Liver (tissue), 9 donors: ENCODE data around the gene MT1M. TPM values are rescaled to one million over a fixed set of nuclear protein-coding genes. Genes with fewer than 3 reads are reported as not detected.
A peak's percentile ranks its signal among the peaks of the same experiment; 100 is the strongest.

ENCODE experiments used
- DNase-seq: peaks from one replicate; pipeline ENCODE4 v3.0.0-alpha.2; 2017; ENCODE audit warnings: low spot score
- H3K27ac ChIP-seq, 2 donors: one replicate each; pipeline ENCODE4 v1.7.0; 2013; ENCODE audit warnings: inconsistent platforms in 2 of 2, low read length in 2 of 2, control low read depth in 1 of 2, low read depth in 1 of 2, mild to moderate bottlenecking in 1 of 2
- H3K27me3 ChIP-seq, 4 donors: one replicate each; pipeline versions ENCODE4 v1.6.1 to v1.7.0; 2013; ENCODE audit warnings: low read length in 3 of 4, inconsistent platforms in 1 of 4, mild to moderate bottlenecking in 1 of 4, moderate library complexity in 1 of 4; ENCODE audit not compliant: control insufficient read depth in 4 of 4, insufficient read depth in 4 of 4
- H3K36me3 ChIP-seq, 4 donors: one replicate each; pipeline versions ENCODE4 v1.6.1 to v1.7.0; 2013; ENCODE audit warnings: low read length in 3 of 4, mild to moderate bottlenecking in 3 of 4, low read depth in 1 of 4, moderate library complexity in 1 of 4; ENCODE audit not compliant: control insufficient read depth in 4 of 4, insufficient read depth in 3 of 4
- H3K4me1 ChIP-seq, 4 donors: one replicate each; pipeline versions ENCODE4 v1.6.1 to v1.7.0; 2013; ENCODE audit warnings: low read length in 3 of 4, mild to moderate bottlenecking in 3 of 4, moderate library complexity in 1 of 4; ENCODE audit not compliant: control insufficient read depth in 4 of 4, insufficient read depth in 4 of 4
- H3K4me3 ChIP-seq, 3 donors: one replicate each; pipeline versions ENCODE4 v1.6.1 to v1.7.0; 2013; ENCODE audit warnings: low read length in 3 of 3, control low read depth in 1 of 3, low read depth in 1 of 3, mild to moderate bottlenecking in 1 of 3
- H3K9ac ChIP-seq, 2 donors: one replicate each; pipeline ENCODE4 v1.7.0; 2013; ENCODE audit warnings: low read length in 2 of 2, mild to moderate bottlenecking in 2 of 2, moderate library complexity in 2 of 2, control low read depth in 1 of 2, low read depth in 1 of 2
- H3K9me3 ChIP-seq, 4 donors: one replicate each; pipeline versions ENCODE4 v1.6.1 to v1.7.0; 2013; ENCODE audit warnings: low read length in 3 of 4; ENCODE audit not compliant: control insufficient read depth in 4 of 4
- EGR1 ChIP-seq, 2 donors: IDR thresholded peaks; 2 replicates each; pipeline ENCODE4 v1.6.1; 2016 to 2018; ENCODE audit warnings: antibody characterized with exemption in 2 of 2, low read depth in 2 of 2
- GABPA ChIP-seq, 2 donors: IDR thresholded peaks in 1 of 2; conservative IDR thresholded peaks in 1 of 2; 2 replicates each; pipeline ENCODE4 v1.6.1; 2016; ENCODE audit warnings: antibody characterized with exemption in 2 of 2, mild to moderate bottlenecking in 1 of 2, moderate library complexity in 1 of 2
- HNF4A ChIP-seq, 2 donors: conservative IDR thresholded peaks; 2 replicates each; pipeline ENCODE4 v1.6.1; 2016; ENCODE audit warnings: antibody characterized with exemption in 2 of 2, mild to moderate bottlenecking in 2 of 2
- JUND ChIP-seq, 2 donors: IDR thresholded peaks; 2 replicates each; pipeline ENCODE4 v1.6.1; 2016; ENCODE audit warnings: antibody characterized with exemption in 2 of 2
- RXRA ChIP-seq, 2 donors: IDR thresholded peaks; 2 replicates each; pipeline ENCODE4 v1.6.1; 2017 to 2018; ENCODE audit warnings: antibody characterized with exemption in 2 of 2, mild to moderate bottlenecking in 1 of 2
- SP1 ChIP-seq: IDR thresholded peaks from 2 replicates; pipeline ENCODE4 v1.6.1; 2018; ENCODE audit warnings: antibody characterized with exemption, mild to moderate bottlenecking
- TAF1 ChIP-seq: conservative IDR thresholded peaks from 2 replicates; pipeline ENCODE4 v1.6.1; 2016; ENCODE audit warnings: antibody characterized with exemption, mild to moderate bottlenecking
- WGBS: extraction: QIAGEN DNeasy Blood & Tissue Kit; methylation state at CpG from one replicate; pipeline ENCODE4 v1.1.7; 2013; 5-methylcytosine and 5-hydroxymethylcytosine counted together
- polyA plus RNA-seq, 2 donors: library from polyadenylated mRNA; stranded (reverse) in 1 of 2; unstranded in 1 of 2; fragments of 200-250 nt in 1 of 2; fragments of >200 nt in 1 of 2; fragmentation: Nextera tagmentation in 1 of 2; extraction: Ambion mirVana in 1 of 2; gene quantifications; one replicate each; pipeline versions ENCODE4 v1.2.1 to v1.2.3, GENCODE V29; 2013 to 2015
- total RNA-seq, 2 donors: library from RNA; depleted of rRNA; stranded (reverse); fragments of >200 nt; gene quantifications; one replicate each; pipeline ENCODE4 v1.2.3, GENCODE V29; 2014
- TF ChIP-seq, protein P1 (sequence below): IDR thresholded peaks from 2 replicates; pipeline ENCODE4 v1.6.1; 2016; ENCODE audit warnings: antibody characterized with exemption
- TF ChIP-seq, protein P2 (sequence below): IDR thresholded peaks from 2 replicates; pipeline ENCODE4 v1.6.1; 2016; ENCODE audit warnings: antibody characterized with exemption
- TF ChIP-seq, protein P3 (sequence below): IDR thresholded peaks from 2 replicates; pipeline ENCODE4 v1.6.1; 2016; ENCODE audit warnings: antibody characterized with exemption
- donor health status: healthy.
- donor health status: healthy.
- donor health status: healthy.
- donor health status: healthy.
- donor health status: healthy.

The MT1M gene
- total and polyA plus RNA-seq, 4 donors: 20.4 to 343 (median 194) TPM

DNA sequence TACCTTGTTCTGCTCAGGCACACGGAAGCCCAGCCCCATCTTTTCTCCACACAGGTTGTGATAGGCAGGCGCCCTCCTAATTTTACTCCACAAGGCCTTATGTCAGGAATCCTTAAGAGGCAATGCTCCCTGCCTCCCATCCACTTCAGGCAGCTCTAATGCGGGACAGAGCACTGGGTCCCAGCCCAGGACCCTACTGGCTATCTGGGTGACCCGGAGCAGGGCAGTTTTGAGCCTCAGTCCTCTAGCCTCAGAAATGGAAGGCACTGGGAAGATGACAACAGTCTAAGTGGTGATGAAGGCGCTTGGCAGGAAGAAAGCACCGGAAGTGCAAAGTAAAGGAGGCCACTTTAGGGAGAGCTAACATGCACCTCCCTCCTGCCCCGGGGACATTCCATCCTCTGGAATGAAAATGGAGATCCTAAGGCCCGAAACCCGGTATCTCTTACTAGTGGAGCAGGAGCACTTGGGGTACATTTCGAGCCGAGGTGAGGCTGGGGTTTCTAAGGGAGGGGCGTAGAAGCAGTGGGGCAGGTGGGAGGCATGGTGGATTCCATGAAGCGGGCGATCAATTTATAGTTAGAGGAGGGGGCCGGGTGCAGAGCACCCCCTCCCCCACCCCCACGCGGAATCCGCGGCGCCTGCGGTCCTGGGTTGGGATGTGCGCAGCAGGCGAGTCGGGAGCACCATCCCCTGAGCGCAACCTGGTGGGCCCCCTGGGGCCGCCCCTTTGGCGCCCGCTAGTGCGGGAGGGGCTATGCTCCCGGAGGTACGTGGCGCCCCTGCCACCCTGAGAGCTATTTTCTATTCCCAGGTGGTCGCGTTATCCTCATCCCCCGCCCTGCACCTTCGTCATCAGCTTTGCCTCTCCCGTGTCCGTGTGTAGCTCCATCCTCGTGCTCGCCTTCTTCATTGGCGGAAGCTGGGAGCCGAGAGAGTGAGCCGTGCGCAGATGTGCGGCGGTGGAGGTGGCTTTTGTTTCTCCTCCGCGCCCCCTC, 30.2 kb downstream of the MT1M start:
- Histone ChIP-seq H3K27ac (no peak overlapping the region), H3K9ac (no peak overlapping the region), H3K4me1 (peaks cover 3 to 20% (median 11%) of the 10 kb centered on the region in 4 donors), H3K4me3 (no peak overlapping the region), H3K27me3 (no peaks in the 10 kb centered on the region), H3K9me3 (no peaks in the 10 kb centered on the region), H3K36me3 (peaks cover 0 to 3% (median 0%) of the 10 kb centered on the region in 4 donors)
- 44% methylated on average over 48 of the region's 48 CpGs for WGBS
- no peak for TF ChIP-seq TAF1
- TF ChIP-seq JUND (IDR thresholded peaks at IDR 0.05): no peak
- no peak for TF ChIP-seq RXRA (IDR thresholded peaks at IDR 0.05)
- no peak for TF ChIP-seq EGR1 (IDR thresholded peaks at IDR 0.05; ENCODE audit: low read depth in 2 of 2)
- TF ChIP-seq, protein P1, sequence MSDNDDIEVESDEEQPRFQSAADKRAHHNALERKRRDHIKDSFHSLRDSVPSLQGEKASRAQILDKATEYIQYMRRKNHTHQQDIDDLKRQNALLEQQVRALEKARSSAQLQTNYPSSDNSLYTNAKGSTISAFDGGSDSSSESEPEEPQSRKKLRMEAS: no peak
- TF ChIP-seq, protein P2, sequence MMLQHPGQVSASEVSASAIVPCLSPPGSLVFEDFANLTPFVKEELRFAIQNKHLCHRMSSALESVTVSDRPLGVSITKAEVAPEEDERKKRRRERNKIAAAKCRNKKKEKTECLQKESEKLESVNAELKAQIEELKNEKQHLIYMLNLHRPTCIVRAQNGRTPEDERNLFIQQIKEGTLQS: no peak
- TF ChIP-seq GABPA (IDR thresholded peaks at IDR 0.05 in 1 of 2, conservative IDR thresholded peaks at IDR 0.05 in 1 of 2): no peak
- no peak for DNase-seq

DNA sequence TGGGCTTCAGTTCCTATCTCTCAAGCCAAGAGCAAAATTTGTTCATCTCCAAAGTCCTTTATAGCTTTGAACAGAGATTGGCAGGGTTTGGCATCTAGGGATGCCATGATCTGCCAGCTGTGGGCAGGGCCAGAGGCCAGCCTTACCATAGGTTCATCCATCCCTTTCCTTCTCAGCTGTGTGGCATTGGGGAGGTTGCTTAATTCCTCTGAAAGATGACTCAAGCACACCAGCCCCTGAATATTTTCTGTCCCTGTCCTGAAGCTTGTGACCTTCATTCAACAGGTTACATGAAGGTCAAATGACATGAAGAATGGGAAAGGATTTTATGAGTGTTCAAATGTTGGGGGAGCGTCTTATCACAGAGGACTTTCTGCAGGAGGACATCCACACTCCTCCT, 32.0 kb downstream of the MT1M start:
- H3K4me1 ChIP-seq: peaks cover 0 to 17% (median 9%) of the 10 kb centered on the region in 4 donors
- 97% methylated on average over 1 of the region's 1 CpG for WGBS
- no peak overlapping the region for H3K27ac ChIP-seq
- no peaks in the 10 kb centered on the region for H3K27me3 ChIP-seq
- H3K9me3 ChIP-seq: no peaks in the 10 kb centered on the region
- H3K4me3 ChIP-seq: no peak overlapping the region
- no peak overlapping the region for H3K9ac ChIP-seq
- DNase-seq: no peak
- H3K36me3 ChIP-seq: peaks cover 0 to 3% (median 0%) of the 10 kb centered on the region in 4 donors
- no peak for TF ChIP-seq SP1
- TF ChIP-seq, protein P3, sequence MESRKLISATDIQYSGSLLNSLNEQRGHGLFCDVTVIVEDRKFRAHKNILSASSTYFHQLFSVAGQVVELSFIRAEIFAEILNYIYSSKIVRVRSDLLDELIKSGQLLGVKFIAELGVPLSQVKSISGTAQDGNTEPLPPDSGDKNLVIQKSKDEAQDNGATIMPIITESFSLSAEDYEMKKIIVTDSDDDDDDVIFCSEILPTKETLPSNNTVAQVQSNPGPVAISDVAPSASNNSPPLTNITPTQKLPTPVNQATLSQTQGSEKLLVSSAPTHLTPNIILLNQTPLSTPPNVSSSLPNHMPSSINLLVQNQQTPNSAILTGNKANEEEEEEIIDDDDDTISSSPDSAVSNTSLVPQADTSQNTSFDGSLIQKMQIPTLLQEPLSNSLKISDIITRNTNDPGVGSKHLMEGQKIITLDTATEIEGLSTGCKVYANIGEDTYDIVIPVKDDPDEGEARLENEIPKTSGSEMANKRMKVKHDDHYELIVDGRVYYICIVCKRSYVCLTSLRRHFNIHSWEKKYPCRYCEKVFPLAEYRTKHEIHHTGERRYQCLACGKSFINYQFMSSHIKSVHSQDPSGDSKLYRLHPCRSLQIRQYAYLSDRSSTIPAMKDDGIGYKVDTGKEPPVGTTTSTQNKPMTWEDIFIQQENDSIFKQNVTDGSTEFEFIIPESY: no peak
- peak in 1 of 2 donors; percentile 56 for TF ChIP-seq RXRA (IDR thresholded peaks at IDR 0.05)
- TF ChIP-seq, protein P2: peak; percentile 25
- TF ChIP-seq, protein P1: no peak
- peak; percentile 6 to 14 for TF ChIP-seq HNF4A (conservative IDR thresholded peaks at IDR 0.05)
